H9 (cell line): ENCODE measurements around the gene KBTBD2. TPM values are rescaled to one million over a fixed set of nuclear protein-coding genes. Genes with fewer than 3 reads are reported as not detected.
A peak's percentile ranks its signal among the peaks of the same experiment; 100 is the strongest.
"Not testable (repeated sequence)": the region's sequence is repeated elsewhere in the genome, so short reads cannot be mapped to it uniquely, and the experiment has no call there.

Source experiments
- DNase-seq: peaks from one replicate; pipeline ENCODE4 v3.0.0-alpha.2; 2017
- H2AFZ ChIP-seq: one replicate; pipeline ENCODE4 v1.6.1; 2013; ENCODE audit warnings: mild to moderate bottlenecking, low read length, control low read depth, moderate library complexity
- H2AK5ac ChIP-seq: 2 replicates; pipeline ENCODE4 v1.6.1; 2013; ENCODE audit warnings: low read length, control low read depth, mixed read lengths; ENCODE audit not compliant: insufficient read length
- H2BK120ac ChIP-seq: one replicate; pipeline ENCODE4 v1.6.1; 2013; ENCODE audit warnings: low read depth, mild to moderate bottlenecking, low read length, control low read depth, inconsistent platforms; ENCODE audit not compliant: poor library complexity, severe bottlenecking
- H2BK12ac ChIP-seq: 2 replicates; pipeline ENCODE4 v1.6.1; 2013; ENCODE audit warnings: low read length, control low read depth, mixed read lengths, low read depth; ENCODE audit not compliant: insufficient read length
- H2BK15ac ChIP-seq: 2 replicates; pipeline ENCODE4 v1.6.1; 2013; ENCODE audit warnings: low read depth, low read length, control low read depth
- H2BK20ac ChIP-seq: one replicate; pipeline ENCODE4 v1.6.1; 2013; ENCODE audit warnings: low read depth, mild to moderate bottlenecking, low read length, control low read depth, inconsistent platforms; ENCODE audit not compliant: poor library complexity, severe bottlenecking
- H2BK5ac ChIP-seq: 2 replicates; pipeline ENCODE4 v1.6.1; 2013; ENCODE audit warnings: low read length, control low read depth, mixed read lengths; ENCODE audit not compliant: insufficient read length
- H3K14ac ChIP-seq: 2 replicates; pipeline ENCODE4 v1.6.1; 2013; ENCODE audit warnings: low read length, control low read depth; ENCODE audit not compliant: insufficient read depth
- H3K18ac ChIP-seq: 2 replicates; pipeline ENCODE4 v1.6.1; 2013; ENCODE audit warnings: low read depth, mild to moderate bottlenecking, mixed read lengths, low read length, control low read depth; ENCODE audit not compliant: insufficient read length
- H3K23ac ChIP-seq: 2 replicates; pipeline ENCODE4 v1.6.1; 2013; ENCODE audit warnings: low read length, control low read depth, mixed read lengths, low read depth; ENCODE audit not compliant: insufficient read length
- H3K23me2 ChIP-seq: 2 replicates; pipeline ENCODE4 v1.6.1; 2013; ENCODE audit warnings: low read depth, mild to moderate bottlenecking, mixed read lengths, low read length, control low read depth; ENCODE audit not compliant: insufficient read length, poor library complexity, severe bottlenecking
- H3K27ac ChIP-seq: 2 replicates; pipeline ENCODE4 v1.5.1; 2013; ENCODE audit warnings: low read length, control low read depth, mixed read lengths, low read depth; ENCODE audit not compliant: insufficient read length
- H3K27me3 ChIP-seq: 2 replicates; pipeline ENCODE4 v1.6.1; 2013; ENCODE audit warnings: low read length, control low read depth, inconsistent platforms; ENCODE audit not compliant: insufficient read depth
- H3K4ac ChIP-seq: 2 replicates; pipeline ENCODE4 v1.6.1; 2013; ENCODE audit warnings: low read depth, mild to moderate bottlenecking, control low read depth, inconsistent platforms, low read length, moderate library complexity
- H3K4me1 ChIP-seq: 2 replicates; pipeline ENCODE4 v1.6.1; 2013; ENCODE audit warnings: low read length, control low read depth, inconsistent platforms; ENCODE audit not compliant: insufficient read depth
- H3K4me2 ChIP-seq: 2 replicates; pipeline ENCODE4 v1.6.1; 2013; ENCODE audit warnings: low read length, control low read depth, mixed read lengths; ENCODE audit not compliant: insufficient read length, insufficient read depth
- H3K56ac ChIP-seq: 2 replicates; pipeline ENCODE4 v1.6.1; 2013; ENCODE audit warnings: low read depth, mild to moderate bottlenecking, mixed read lengths, low read length, control low read depth; ENCODE audit not compliant: insufficient read length
- H3K79me1 ChIP-seq: 2 replicates; pipeline ENCODE4 v1.6.1; 2013; ENCODE audit warnings: low read depth, mild to moderate bottlenecking, moderate library complexity, low read length, control low read depth, inconsistent platforms; ENCODE audit not compliant: insufficient read depth, poor library complexity, severe bottlenecking
- H3K79me2 ChIP-seq: 2 replicates; pipeline ENCODE4 v1.6.1; 2013; ENCODE audit warnings: low read length, control low read depth, inconsistent platforms; ENCODE audit not compliant: insufficient read depth
- H3K9ac ChIP-seq: 2 replicates; pipeline ENCODE4 v1.6.1; 2013; ENCODE audit warnings: low read length, control low read depth, mixed read lengths; ENCODE audit not compliant: insufficient read length; ENCODE audit errors: extremely low read depth
- H3K9me3 ChIP-seq: one replicate; pipeline ENCODE4 v1.6.1; 2013; ENCODE audit warnings: low read depth, low read length, inconsistent platforms; ENCODE audit not compliant: control insufficient read depth
- H3T11ph ChIP-seq: one replicate; pipeline ENCODE4 v1.6.1; 2013; ENCODE audit warnings: mild to moderate bottlenecking, low read length, control low read depth, inconsistent platforms
- H4K20me1 ChIP-seq: one replicate; pipeline ENCODE4 v1.6.1; 2013; ENCODE audit not compliant: control insufficient read depth, insufficient read length, insufficient read depth
- H4K5ac ChIP-seq: 2 replicates; pipeline ENCODE4 v1.6.1; 2013; ENCODE audit warnings: low read depth, mild to moderate bottlenecking, mixed read lengths, low read length, control low read depth; ENCODE audit not compliant: insufficient read length
- H4K8ac ChIP-seq: replicated peaks from 2 replicates; pipeline ENCODE4 v1.6.1; 2013; ENCODE audit warnings: low read length, control low read depth, mixed read lengths, low read depth; ENCODE audit not compliant: insufficient read length
- H4K91ac ChIP-seq: 2 replicates; pipeline ENCODE4 v1.6.1; 2013; ENCODE audit warnings: low read depth, mild to moderate bottlenecking, moderate library complexity, mixed read lengths, low read length, control low read depth; ENCODE audit not compliant: insufficient read length
- H3K27ac Mint-ChIP-seq, 3 experiments: 2 replicates in 2 of 3; 3 replicates in 1 of 3; pipeline ENCODE4 v1.8.0; 2020 to 2021; ENCODE audit warnings: mixed read lengths in 3 of 3, mild to moderate bottlenecking in 1 of 3, moderate library complexity in 1 of 3
- H3K27me3 Mint-ChIP-seq: 2 replicates; pipeline ENCODE4 v1.8.0; 2021; ENCODE audit warnings: low read depth, mild to moderate bottlenecking, moderate library complexity, mixed read lengths
- H3K36me3 Mint-ChIP-seq, 3 experiments: 2 replicates in 2 of 3; 3 replicates in 1 of 3; pipeline ENCODE4 v1.8.0; 2020 to 2021; ENCODE audit warnings: low read depth in 3 of 3, mixed read lengths in 3 of 3; ENCODE audit not compliant: insufficient read depth in 1 of 3
- H3K4me1 Mint-ChIP-seq, 2 experiments: 2 replicates each; pipeline ENCODE4 v1.8.0; 2020; ENCODE audit warnings: mixed read lengths in 2 of 2
- H3K4me3 Mint-ChIP-seq, 2 experiments: 2 replicates in 1 of 2; 3 replicates in 1 of 2; pipeline ENCODE4 v1.8.0; 2020 to 2021; ENCODE audit warnings: mild to moderate bottlenecking in 2 of 2, mixed read lengths in 2 of 2, moderate library complexity in 1 of 2
- H3K9me3 Mint-ChIP-seq, 2 experiments: 2 replicates in 1 of 2; 3 replicates in 1 of 2; pipeline ENCODE4 v1.8.0; 2020; ENCODE audit warnings: mild to moderate bottlenecking in 2 of 2, mixed read lengths in 2 of 2, moderate library complexity in 1 of 2
- WGBS: extraction: QIAGEN DNeasy Blood & Tissue Kit; methylation state at CpG from one replicate; pipeline ENCODE4 v1.1.7; 2013; ENCODE audit warnings: missing lambda C conversion rate, low lambda C conversion rate, mixed read lengths; ENCODE audit not compliant: insufficient read length; ENCODE audit errors: extremely low coverage; 5-methylcytosine and 5-hydroxymethylcytosine counted together
- total RNA-seq: library from RNA; stranded (reverse); gene quantifications from 2 replicates; pipeline ENCODE4 v1.2.1, GENCODE V29; 2021
- TF ChIP-seq, protein P1 (sequence below): fragments of 200-600 bp; sonication (generic); conservative IDR thresholded peaks from 3 replicates; pipeline ENCODE4 v1.8.0; 2021; ENCODE audit warnings: antibody characterized with exemption, mild to moderate bottlenecking

Gene KBTBD2
- total RNA-seq, 1 experiment from 2014 or later = 34.2 TPM

DNA sequence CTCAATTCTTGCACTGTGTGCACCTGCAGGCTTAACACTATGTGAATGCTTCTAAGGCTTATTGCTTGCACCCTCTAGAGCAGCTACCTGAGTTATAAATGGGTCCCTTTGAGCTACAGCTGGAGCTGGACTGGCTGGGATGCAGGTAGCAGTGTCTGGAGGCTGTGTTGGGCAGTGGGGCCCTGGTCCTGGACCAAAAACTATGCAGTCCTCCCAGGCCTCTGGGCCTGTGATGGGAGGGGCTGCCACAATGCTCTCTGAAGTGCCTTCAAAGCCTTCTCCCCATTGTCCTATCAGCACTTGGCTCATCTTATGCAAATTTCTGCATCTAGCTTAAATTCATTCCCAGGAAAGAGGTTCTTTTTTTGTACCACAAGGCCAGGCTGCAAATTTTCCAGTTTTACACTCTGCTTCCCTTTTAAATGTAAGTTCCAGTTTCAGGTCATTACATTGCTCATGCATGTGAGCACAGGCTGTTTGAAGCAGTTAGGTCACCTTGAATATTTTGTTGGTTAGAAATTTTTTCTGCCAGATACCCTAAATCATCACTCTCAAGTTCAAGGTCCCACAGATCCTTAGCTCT lies 26.0 kb downstream of the KBTBD2 start:
- H3K27ac ChIP-seq = no peak overlapping the region
- H3K23ac ChIP-seq = no peak overlapping the region
- no peaks in the 10 kb centered on the region; the same call in 1 of the 2 replicates for H3K79me2 ChIP-seq

DNA sequence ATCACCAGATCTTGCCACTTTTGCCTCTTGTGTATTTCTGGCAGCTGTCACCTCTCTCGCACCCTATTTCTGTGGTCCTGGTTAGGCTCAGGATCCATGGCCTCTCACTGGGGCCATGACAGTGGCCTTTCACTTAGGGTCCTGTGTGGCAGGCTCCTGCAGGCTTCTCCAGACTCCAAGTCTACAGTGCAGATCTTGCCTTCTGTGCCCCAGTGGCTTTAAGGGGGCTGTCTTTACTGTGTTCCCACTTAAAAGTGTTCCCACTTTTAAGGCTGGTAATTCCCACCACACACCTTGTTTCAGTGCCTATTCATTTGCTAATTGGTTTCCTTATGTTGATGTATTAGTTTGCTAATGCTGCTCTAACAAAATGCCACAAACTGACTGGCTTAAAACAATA lies 27.7 kb downstream of the KBTBD2 start:
- H3K23ac ChIP-seq, H3T11ph ChIP-seq, H3K4me1 ChIP-seq, H3K4ac ChIP-seq, H3K79me1 ChIP-seq, H3K56ac ChIP-seq, H2AFZ ChIP-seq, H2BK5ac ChIP-seq, H3K4me3 Mint-ChIP-seq, H3K23me2 ChIP-seq, H3K27me3 Mint-ChIP-seq, H2AK5ac ChIP-seq, H2BK15ac ChIP-seq, H3K9ac ChIP-seq, H4K8ac ChIP-seq, DNase-seq, H3K79me2 ChIP-seq, H3K27me3 ChIP-seq, H4K91ac ChIP-seq, H4K5ac ChIP-seq, H4K20me1 ChIP-seq, H3K18ac ChIP-seq, H3K27ac ChIP-seq, H2BK20ac ChIP-seq, H2BK12ac ChIP-seq, H2BK120ac ChIP-seq, H3K4me2 ChIP-seq, H3K9me3 ChIP-seq, H3K14ac ChIP-seq: not testable (repeated sequence)
- peaks cover 18 to 31% of the 10 kb centered on the region in 2 experiments for H3K9me3 Mint-ChIP-seq
- no CpG with 5 or more reads among the region's 1 CpG for WGBS
- peaks cover 19 to 31% of the 10 kb centered on the region in 2 experiments for H3K4me1 Mint-ChIP-seq
- H3K27ac Mint-ChIP-seq = peak overlapping the region in 1 of 3 experiments; percentile 9; a peak in 2 of 7 replicates
- H3K36me3 Mint-ChIP-seq = peaks cover 41 to 46% (median 43%) of the 10 kb centered on the region in 3 experiments

More for the DNA sequence above, 26.0 kb downstream of the KBTBD2 start:
- Histone ChIP-seq H3K27me3 (no peaks in the 10 kb centered on the region), H3K79me1 (no peaks in the 10 kb centered on the region), H3K18ac (no peak overlapping the region), H3T11ph (no peak overlapping the region), H2BK5ac (no peak overlapping the region), H2AK5ac (no peak overlapping the region), H2BK120ac (no peak overlapping the region), H3K4me1 (peaks cover 6% of the 10 kb centered on the region; the same call in 1 of the 2 replicates), H3K14ac (no peak overlapping the region), H4K91ac (no peak overlapping the region), H3K4me2 (no peak overlapping the region), H2AFZ (no peak overlapping the region), H4K5ac (no peak overlapping the region), H3K9me3 (peaks cover 7% of the 10 kb centered on the region), H3K9ac (no peak overlapping the region), H2BK20ac (no peak overlapping the region), H4K20me1 (no peaks in the 10 kb centered on the region), H3K23me2 (no peaks in the 10 kb centered on the region), H2BK15ac (no peak overlapping the region), H3K56ac (no peak overlapping the region), H2BK12ac (no peak overlapping the region), H4K8ac (no peak overlapping the region), H3K4ac (no peak overlapping the region)
- peaks cover 2% of the 10 kb centered on the region for H3K27me3 Mint-ChIP-seq
- peaks cover 18 to 31% of the 10 kb centered on the region in 2 experiments for H3K9me3 Mint-ChIP-seq
- H3K4me3 Mint-ChIP-seq = no peak overlapping the region
- no peak overlapping the region; a peak in 1 of 7 replicates for H3K27ac Mint-ChIP-seq
- TF ChIP-seq, protein P1, sequence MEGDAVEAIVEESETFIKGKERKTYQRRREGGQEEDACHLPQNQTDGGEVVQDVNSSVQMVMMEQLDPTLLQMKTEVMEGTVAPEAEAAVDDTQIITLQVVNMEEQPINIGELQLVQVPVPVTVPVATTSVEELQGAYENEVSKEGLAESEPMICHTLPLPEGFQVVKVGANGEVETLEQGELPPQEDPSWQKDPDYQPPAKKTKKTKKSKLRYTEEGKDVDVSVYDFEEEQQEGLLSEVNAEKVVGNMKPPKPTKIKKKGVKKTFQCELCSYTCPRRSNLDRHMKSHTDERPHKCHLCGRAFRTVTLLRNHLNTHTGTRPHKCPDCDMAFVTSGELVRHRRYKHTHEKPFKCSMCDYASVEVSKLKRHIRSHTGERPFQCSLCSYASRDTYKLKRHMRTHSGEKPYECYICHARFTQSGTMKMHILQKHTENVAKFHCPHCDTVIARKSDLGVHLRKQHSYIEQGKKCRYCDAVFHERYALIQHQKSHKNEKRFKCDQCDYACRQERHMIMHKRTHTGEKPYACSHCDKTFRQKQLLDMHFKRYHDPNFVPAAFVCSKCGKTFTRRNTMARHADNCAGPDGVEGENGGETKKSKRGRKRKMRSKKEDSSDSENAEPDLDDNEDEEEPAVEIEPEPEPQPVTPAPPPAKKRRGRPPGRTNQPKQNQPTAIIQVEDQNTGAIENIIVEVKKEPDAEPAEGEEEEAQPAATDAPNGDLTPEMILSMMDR = no peak
- peaks cover 54 to 58% (median 58%) of the 10 kb centered on the region in 3 experiments for H3K36me3 Mint-ChIP-seq
- no peak for DNase-seq
- peaks cover 19 to 31% of the 10 kb centered on the region in 2 experiments for H3K4me1 Mint-ChIP-seq
